ENCODE data around the gene PPP1CB. TPM values are rescaled to one million over a fixed set of nuclear protein-coding genes. Genes with fewer than 3 reads are reported as not detected.
A peak's percentile ranks its signal among the peaks of the same experiment; 100 is the strongest.

PPP1CB gene
- polyA plus RNA-seq = 178 TPM
- long read RNA-seq, donor 1, full-length matches to known transcripts = 34 of 51 reads
- long read RNA-seq, donor 1, partial matches to known transcripts = 17 of 51 reads
- long read RNA-seq, donor 1, other reads (novel, unspliced or antisense) = 0 of 51 reads
- long read RNA-seq, donor 2, full-length matches to known transcripts = 69 of 94 reads
- long read RNA-seq, donor 2, partial matches to known transcripts = 25 of 94 reads
- long read RNA-seq, donor 2, other reads (novel, unspliced or antisense) = 0 of 94 reads
- long read RNA-seq, donor 3 = 0 reads
- long read RNA-seq, donor 4, full-length matches to known transcripts = 10 of 10 reads
- long read RNA-seq, donor 4, partial matches to known transcripts = 0 of 10 reads
- long read RNA-seq, donor 4, other reads (novel, unspliced or antisense) = 0 of 10 reads
- long read RNA-seq, donor 5, full-length matches to known transcripts = 35 of 40 reads
- long read RNA-seq, donor 5, partial matches to known transcripts = 5 of 40 reads
- long read RNA-seq, donor 5, other reads (novel, unspliced or antisense) = 0 of 40 reads
- long read RNA-seq, donor 6, full-length matches to known transcripts = 87 of 337 reads
- long read RNA-seq, donor 6, partial matches to known transcripts = 250 of 337 reads
- long read RNA-seq, donor 6, other reads (novel, unspliced or antisense) = 0 of 337 reads
- long read RNA-seq, donor 7, full-length matches to known transcripts = 37 of 148 reads
- long read RNA-seq, donor 7, partial matches to known transcripts = 111 of 148 reads
- long read RNA-seq, donor 7, other reads (novel, unspliced or antisense) = 0 of 148 reads
- long read RNA-seq, donor 8, full-length matches to known transcripts = 90 of 138 reads
- long read RNA-seq, donor 8, partial matches to known transcripts = 48 of 138 reads
- long read RNA-seq, donor 8, other reads (novel, unspliced or antisense) = 0 of 138 reads
- long read RNA-seq, donor 9, full-length matches to known transcripts = 45 of 146 reads
- long read RNA-seq, donor 9, partial matches to known transcripts = 101 of 146 reads
- long read RNA-seq, donor 9, other reads (novel, unspliced or antisense) = 0 of 146 reads
- long read RNA-seq, donor 10, full-length matches to known transcripts = 70 of 89 reads
- long read RNA-seq, donor 10, partial matches to known transcripts = 19 of 89 reads
- long read RNA-seq, donor 10, other reads (novel, unspliced or antisense) = 0 of 89 reads
- long read RNA-seq, donor 11, full-length matches to known transcripts = 67 of 90 reads
- long read RNA-seq, donor 11, partial matches to known transcripts = 23 of 90 reads
- long read RNA-seq, donor 11, other reads (novel, unspliced or antisense) = 0 of 90 reads

GRCh38 chr2:28751252-28751955 lies at the start of gene PPP1CB:
TSS of gene PPP1CB (plus strand) at chr2:28751830. CDS start at chr2:28752125, 295 bp downstream.
- Histone ChIP-seq H3K9me3 (ENCODE audit: control insufficient read depth, low read depth, low read length) (no peaks in the 10 kb centered on the region), H3K4me1 (ENCODE audit: control insufficient read depth, insufficient read depth, low read length) (peaks cover 27% of the 10 kb centered on the region), H3K4me3 (ENCODE audit: low read length) (peak within 1 kb of the TSS; percentile 87), H3K27me3 (ENCODE audit: control insufficient read depth, insufficient read depth, low read length) (no peaks in the 10 kb centered on the region), H3K27ac (ENCODE audit: low read length) (peak within 1 kb of the TSS; percentile 96), H3K36me3 (ENCODE audit: control insufficient read depth, insufficient read depth, low read length) (no peaks in the 10 kb centered on the region)
- peak; percentile 98 to 99 for DNase-seq
- no CpG with 5 or more reads among the region's 81 CpGs for WGBS (ENCODE audit: insufficient coverage, low lambda C conversion rate)

- Histone ChIP-seq H3K4me1 (ENCODE audit: control insufficient read depth, insufficient read depth, low read length) (peaks cover 13% of the 10 kb centered on the region), H3K27me3 (ENCODE audit: control insufficient read depth, insufficient read depth, low read length) (no peaks in the 10 kb centered on the region), H3K4me3 (ENCODE audit: low read length) (no peak overlapping the region), H3K27ac (ENCODE audit: low read length) (peak overlapping the region; percentile 30), H3K9me3 (ENCODE audit: control insufficient read depth, low read depth, low read length) (peaks cover 3% of the 10 kb centered on the region), H3K36me3 (ENCODE audit: control insufficient read depth, insufficient read depth, low read length) (no peaks in the 10 kb centered on the region)
- no CpG with 5 or more reads among the region's 3 CpGs for WGBS (ENCODE audit: insufficient coverage, low lambda C conversion rate)
- peak; percentile 37 to 69 for DNase-seq
Observed at GRCh38 chr2:28702415-28702861, 49.2 kb upstream of the PPP1CB start.

DNA sequence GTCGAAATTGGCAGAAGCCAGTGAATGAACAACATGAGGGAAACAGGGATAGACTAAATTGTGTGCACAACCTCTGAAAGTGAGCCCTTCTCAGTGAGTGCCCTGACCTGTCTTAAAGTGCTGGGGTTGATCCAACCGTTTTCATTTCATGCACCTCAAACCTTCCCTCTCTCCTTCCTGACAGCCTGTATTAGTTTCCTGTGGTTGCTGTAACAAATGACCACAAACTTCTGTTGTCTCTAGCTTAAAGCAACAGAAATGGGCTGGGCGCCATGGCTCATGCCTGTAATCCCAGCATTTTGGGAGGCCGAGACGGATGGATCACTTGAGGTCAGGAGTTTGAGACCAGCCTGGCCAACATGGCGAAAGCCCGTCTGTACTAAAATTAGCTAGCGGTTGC lies 48.8 kb upstream of the PPP1CB start:
- peak overlapping the region; percentile 30 for H3K27ac ChIP-seq (ENCODE audit: low read length)
- no CpG with 5 or more reads among the region's 8 CpGs for WGBS (ENCODE audit: insufficient coverage, low lambda C conversion rate)

GRCh38 chr2:28704621-28705020 lies 47.0 kb upstream of the PPP1CB start:
- Histone ChIP-seq H3K27me3 (ENCODE audit: control insufficient read depth, insufficient read depth, low read length) (no peaks in the 10 kb centered on the region), H3K4me3 (ENCODE audit: low read length) (no peak overlapping the region), H3K9me3 (ENCODE audit: control insufficient read depth, low read depth, low read length) (peaks cover 3% of the 10 kb centered on the region), H3K36me3 (ENCODE audit: control insufficient read depth, insufficient read depth, low read length) (no peaks in the 10 kb centered on the region), H3K27ac (ENCODE audit: low read length) (peak overlapping the region; percentile 82), H3K4me1 (ENCODE audit: control insufficient read depth, insufficient read depth, low read length) (peaks cover 28% of the 10 kb centered on the region)
- DNase-seq = no peak
- no CpG with 5 or more reads among the region's 4 CpGs for WGBS (ENCODE audit: insufficient coverage, low lambda C conversion rate)

More for the DNA sequence above, 48.8 kb upstream of the PPP1CB start:
- DNase-seq = no peak
- H3K36me3 ChIP-seq (ENCODE audit: control insufficient read depth, insufficient read depth, low read length) = no peaks in the 10 kb centered on the region
- peaks cover 3% of the 10 kb centered on the region for H3K9me3 ChIP-seq (ENCODE audit: control insufficient read depth, low read depth, low read length)
- H3K27me3 ChIP-seq (ENCODE audit: control insufficient read depth, insufficient read depth, low read length) = no peaks in the 10 kb centered on the region
- H3K4me1 ChIP-seq (ENCODE audit: control insufficient read depth, insufficient read depth, low read length) = peaks cover 16% of the 10 kb centered on the region
- H3K4me3 ChIP-seq (ENCODE audit: low read length) = no peak overlapping the region

GRCh38 chr2:28705751-28706440 lies 45.7 kb upstream of the PPP1CB start:
- H3K4me3 ChIP-seq (ENCODE audit: low read length) = no peak overlapping the region
- WGBS (ENCODE audit: insufficient coverage, low lambda C conversion rate) = 100% methylated on average over 2 of the region's 4 CpGs
- H3K4me1 ChIP-seq (ENCODE audit: control insufficient read depth, insufficient read depth, low read length) = peaks cover 34% of the 10 kb centered on the region
- peaks cover 3% of the 10 kb centered on the region for H3K9me3 ChIP-seq (ENCODE audit: control insufficient read depth, low read depth, low read length)
- H3K27me3 ChIP-seq (ENCODE audit: control insufficient read depth, insufficient read depth, low read length) = no peaks in the 10 kb centered on the region
- peak; percentile 78 to 88 for DNase-seq
- H3K27ac ChIP-seq (ENCODE audit: low read length) = peak overlapping the region; percentile 82
- no peaks in the 10 kb centered on the region for H3K36me3 ChIP-seq (ENCODE audit: control insufficient read depth, insufficient read depth, low read length)

DNA sequence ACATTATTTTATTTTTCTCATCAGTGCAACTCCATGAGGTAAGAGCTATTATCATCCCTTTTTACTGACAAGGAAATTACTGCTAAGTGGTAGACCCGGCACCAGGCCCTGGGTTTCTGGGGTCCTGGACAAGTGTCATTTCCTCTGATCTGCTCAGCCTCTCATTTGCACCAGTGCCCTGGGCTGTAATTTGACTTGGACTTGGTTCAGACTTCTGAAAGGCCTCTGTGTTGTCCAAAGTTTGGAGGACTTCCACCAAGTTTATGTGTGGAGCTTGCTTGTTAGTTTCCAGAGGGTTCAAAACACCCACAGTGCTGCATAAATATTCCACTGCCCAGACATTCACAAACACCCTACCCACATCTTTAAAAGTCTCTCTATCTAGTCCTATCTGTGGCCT lies 44.0 kb upstream of the PPP1CB start:
- Histone ChIP-seq H3K27me3 (ENCODE audit: control insufficient read depth, insufficient read depth, low read length) (no peaks in the 10 kb centered on the region), H3K36me3 (ENCODE audit: control insufficient read depth, insufficient read depth, low read length) (no peaks in the 10 kb centered on the region), H3K9me3 (ENCODE audit: control insufficient read depth, low read depth, low read length) (peaks cover 3% of the 10 kb centered on the region), H3K4me1 (ENCODE audit: control insufficient read depth, insufficient read depth, low read length) (peaks cover 29% of the 10 kb centered on the region), H3K27ac (ENCODE audit: low read length) (peak overlapping the region; percentile 82), H3K4me3 (ENCODE audit: low read length) (no peak overlapping the region)
- DNase-seq = no peak
- no CpG with 5 or more reads among the region's 1 CpG for WGBS (ENCODE audit: insufficient coverage, low lambda C conversion rate)

DNA sequence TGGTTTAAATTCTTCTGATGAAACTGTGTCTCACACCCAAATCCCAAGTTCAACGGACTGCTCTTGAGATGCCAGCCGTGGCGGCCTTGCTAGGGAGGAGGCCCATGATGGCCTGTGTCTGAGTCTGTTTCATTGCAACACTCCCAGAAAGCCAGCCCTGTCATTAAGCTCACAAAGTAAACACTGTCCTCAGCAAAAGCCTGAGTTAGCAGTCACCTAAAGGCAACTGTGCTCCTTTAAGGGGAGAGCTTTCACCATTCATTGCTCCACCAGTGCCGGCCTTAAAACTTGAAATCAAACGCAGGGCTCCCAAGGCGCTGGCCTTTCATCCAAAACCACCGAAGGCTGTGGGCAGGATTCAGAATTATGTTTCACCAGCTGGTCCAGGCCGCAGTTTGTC lies 42.5 kb upstream of the PPP1CB start:
- Histone ChIP-seq H3K4me1 (ENCODE audit: control insufficient read depth, insufficient read depth, low read length) (peaks cover 29% of the 10 kb centered on the region), H3K27ac (ENCODE audit: low read length) (peak overlapping the region; percentile 82), H3K9me3 (ENCODE audit: control insufficient read depth, low read depth, low read length) (peaks cover 3% of the 10 kb centered on the region), H3K27me3 (ENCODE audit: control insufficient read depth, insufficient read depth, low read length) (no peaks in the 10 kb centered on the region), H3K4me3 (ENCODE audit: low read length) (no peak overlapping the region), H3K36me3 (ENCODE audit: control insufficient read depth, insufficient read depth, low read length) (no peaks in the 10 kb centered on the region)
- 89% methylated on average over 1 of the region's 8 CpGs for WGBS (ENCODE audit: insufficient coverage, low lambda C conversion rate)
- DNase-seq = peak; percentile 91 to 96

DNA sequence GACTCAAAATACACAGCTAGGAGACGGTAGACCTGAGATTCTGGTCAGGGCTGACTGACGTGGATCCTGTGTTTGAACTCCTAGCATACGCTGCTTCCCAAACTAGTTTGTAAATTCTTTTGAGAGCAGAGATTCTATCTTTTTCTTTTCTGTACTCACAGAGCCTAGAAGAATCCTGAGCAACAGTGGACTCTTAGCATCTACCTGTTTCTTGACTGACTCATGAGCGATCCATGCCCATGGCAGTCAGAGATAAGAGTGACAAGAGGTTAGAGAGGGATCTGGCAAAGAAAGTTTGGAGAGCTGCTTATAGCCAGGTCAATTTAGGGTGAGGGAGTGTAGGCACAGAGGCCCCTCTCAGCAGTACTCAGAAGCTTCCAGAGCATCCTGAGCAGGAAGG lies 41.1 kb upstream of the PPP1CB start:
- no CpG with 5 or more reads among the region's 4 CpGs for WGBS (ENCODE audit: insufficient coverage, low lambda C conversion rate)
- no peak for DNase-seq
- no peaks in the 10 kb centered on the region for H3K27me3 ChIP-seq (ENCODE audit: control insufficient read depth, insufficient read depth, low read length)
- peaks cover 3% of the 10 kb centered on the region for H3K9me3 ChIP-seq (ENCODE audit: control insufficient read depth, low read depth, low read length)
- peaks cover 25% of the 10 kb centered on the region for H3K4me1 ChIP-seq (ENCODE audit: control insufficient read depth, insufficient read depth, low read length)
- no peaks in the 10 kb centered on the region for H3K36me3 ChIP-seq (ENCODE audit: control insufficient read depth, insufficient read depth, low read length)
- peak overlapping the region; percentile 59 for H3K27ac ChIP-seq (ENCODE audit: low read length)
- H3K4me3 ChIP-seq (ENCODE audit: low read length) = no peak overlapping the region
